Tongue (tissue), 2 donors: ENCODE results near the gene FGFR2. TPM values are rescaled to one million over a fixed set of nuclear protein-coding genes. Genes with fewer than 3 reads are reported as not detected.
A peak's percentile ranks its signal among the peaks of the same experiment; 100 is the strongest.

Experiments used
- DNase-seq: peaks from one replicate; pipeline ENCODE4 v3.0.0-alpha.2; 2015
- total RNA-seq: library from RNA; depleted of rRNA; stranded (reverse); fragments of >200 nt; gene quantifications from one replicate; pipeline ENCODE4 v1.2.3, GENCODE V29; 2014

The FGFR2 gene
- 50.6 TPM for total RNA-seq

DNA sequence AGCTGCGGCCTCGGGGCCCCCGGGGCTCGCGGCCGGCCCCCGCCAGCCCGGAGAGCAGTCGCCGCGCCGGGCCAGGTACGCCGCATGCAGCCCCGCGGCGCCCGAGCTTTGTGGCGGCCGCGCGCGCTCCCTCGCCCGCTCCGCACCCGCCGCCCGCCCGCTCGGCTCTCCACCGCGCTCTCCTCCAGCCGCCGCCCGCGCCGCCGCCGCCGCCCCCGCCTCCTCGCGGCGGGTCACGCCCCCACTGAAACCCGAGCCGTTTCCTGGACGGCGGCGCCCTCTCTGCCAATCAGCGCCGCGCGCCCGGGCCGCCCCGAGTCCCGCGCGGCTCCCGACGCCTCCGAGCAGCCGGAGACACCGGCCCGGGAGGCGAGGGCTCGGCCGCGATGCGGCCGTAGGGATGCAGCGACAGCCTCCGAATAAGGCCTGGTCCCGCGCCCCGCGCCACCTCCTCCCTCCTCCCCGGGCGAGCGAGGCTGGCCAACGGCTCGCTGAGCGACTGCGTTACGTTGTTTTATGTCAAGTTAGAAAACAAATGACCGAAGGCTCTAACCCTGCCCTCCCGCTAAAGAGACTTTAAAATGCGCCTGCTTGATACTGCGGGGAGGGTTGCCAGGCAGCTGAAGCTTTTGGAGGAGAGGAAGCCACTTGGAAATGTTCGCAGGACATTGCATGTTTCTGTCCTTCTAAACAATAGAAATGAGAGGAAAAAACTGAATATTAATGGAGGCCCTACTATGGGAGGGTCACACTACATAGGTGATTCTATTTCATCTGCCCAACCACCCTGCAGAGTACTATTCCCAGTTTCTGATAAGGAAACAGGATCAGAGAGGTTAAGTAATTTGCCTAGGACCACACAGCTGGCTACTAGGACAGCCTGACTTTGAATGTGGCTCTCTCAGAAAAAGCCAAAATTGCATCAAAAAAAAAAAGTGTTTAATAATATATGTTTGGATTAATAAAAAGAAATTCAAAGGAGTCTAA, at the start of gene FGFR2:
Gene FGFR2 (minus strand): TSS at position 182 of the 987 bp plus-strand sequence. CDS start 4,627 bp downstream, outside the sequence.
- peak; percentile 91 for DNase-seq

DNA sequence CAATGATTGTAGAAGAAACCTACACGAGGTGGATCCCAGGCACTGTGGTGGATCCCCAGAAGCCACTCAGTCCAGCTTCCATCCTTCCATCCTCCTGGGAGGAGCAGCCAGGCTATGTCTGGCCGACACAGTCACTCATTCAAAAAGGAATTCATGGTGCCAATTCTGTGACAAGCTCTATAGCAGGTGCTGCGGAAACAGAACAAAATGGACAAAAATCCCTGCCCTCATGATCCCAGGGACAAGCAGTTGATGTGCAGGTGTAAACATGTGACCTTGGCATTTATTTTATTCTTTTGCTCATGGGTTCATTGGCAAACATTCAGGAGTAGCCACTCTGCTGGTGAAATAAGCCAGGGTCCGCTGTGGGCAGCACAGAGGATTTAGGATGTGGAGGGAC, 49.2 kb upstream of the FGFR2 start:
- no peak for DNase-seq

DNA sequence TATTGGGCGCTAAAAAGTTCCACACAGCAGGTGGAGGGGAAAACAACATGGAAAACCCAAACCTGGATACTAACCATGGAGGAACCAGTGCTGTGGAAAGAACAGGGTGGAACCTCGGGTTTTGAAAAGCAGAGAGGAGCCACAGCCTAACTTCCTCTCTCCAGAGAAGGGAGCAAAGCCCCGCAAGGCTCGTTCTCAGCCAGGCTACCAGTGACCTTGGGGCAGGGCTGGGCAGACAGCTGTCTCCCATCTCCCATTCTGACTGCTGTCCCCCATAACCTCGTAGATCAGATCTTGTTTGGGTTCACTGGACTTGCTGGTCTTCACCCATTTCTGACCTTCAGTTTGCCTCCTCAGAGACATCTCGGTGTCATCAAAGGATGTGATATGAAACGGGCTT, 47.5 kb upstream of the FGFR2 start:
- DNase-seq = no peak

DNA sequence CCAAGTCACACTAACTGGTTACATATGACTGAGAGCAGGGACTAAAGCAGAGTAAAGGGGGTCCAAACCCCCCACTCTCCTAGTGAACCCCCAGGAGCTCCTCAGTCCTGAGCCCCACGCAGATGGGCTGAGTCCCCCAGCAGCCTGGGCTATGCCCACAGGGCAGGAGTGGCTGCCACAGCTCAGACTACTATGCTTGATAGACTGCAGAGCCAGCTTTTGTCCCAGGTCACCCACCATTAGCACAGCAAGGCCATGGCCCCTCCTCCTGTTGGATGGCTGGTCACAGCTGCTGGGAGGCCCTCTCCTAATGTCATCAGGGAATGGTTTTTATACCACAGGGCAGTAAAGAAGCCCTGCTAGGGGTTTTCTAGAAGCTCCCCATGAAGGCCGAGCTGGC, 46.3 kb upstream of the FGFR2 start:
- no peak for DNase-seq

DNA sequence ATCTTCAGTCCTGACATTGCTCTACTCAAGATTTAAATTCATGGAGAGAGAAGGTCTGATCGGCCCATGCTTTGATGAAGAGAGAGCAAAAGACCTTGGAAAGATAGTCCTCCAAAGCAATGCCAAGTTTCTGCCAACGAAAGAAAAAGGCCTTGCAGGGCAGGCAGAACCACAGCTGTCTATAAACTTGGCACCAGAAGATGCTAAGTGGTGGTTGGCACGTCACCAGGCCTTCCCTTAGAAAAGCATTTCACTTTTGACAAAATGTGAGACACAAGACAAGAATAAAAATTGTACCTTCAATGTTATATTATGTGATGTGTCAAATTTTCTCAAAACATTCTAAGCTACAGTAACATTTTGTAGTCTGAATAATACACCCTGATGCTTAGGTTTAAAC, 42.0 kb upstream of the FGFR2 start:
- peak; percentile 31 for DNase-seq

DNA sequence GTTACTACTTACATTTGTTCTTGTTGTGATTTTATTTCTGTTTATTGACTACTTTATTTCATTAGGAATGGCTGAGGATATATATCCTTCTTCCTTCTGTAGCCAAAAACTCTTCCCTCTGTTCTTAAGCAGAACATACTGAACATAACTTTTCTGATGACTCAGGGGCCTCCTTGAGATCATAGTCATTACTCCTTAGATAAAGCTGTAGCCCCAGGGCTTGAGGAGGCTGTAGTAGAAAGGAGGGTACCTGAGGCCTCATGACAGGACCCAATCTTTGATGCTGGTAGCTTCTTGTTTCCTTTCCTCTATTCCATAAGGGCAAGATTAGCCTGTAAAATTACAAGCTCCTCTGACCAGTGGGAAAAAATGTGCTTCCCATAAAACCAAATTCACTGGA, 41.2 kb upstream of the FGFR2 start:
- no peak for DNase-seq

DNA sequence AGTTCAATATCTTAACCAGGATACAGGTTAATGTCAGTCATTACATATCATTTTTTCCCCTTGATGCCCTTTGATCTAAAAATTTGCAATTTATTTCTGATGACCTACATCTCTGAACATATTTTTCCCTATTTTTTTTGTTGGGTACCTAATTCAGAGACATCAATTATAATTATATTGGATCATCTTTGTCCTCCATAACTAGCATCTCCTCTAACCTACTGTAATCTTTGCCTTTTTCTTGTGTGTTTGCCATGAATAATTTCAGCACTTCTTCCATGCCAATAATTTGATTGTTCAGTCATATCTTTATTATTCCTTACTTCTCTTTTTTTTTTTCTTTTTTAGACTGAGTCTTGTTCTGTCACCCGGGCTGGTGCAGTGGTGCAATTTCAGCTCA, 39.2 kb upstream of the FGFR2 start:
- DNase-seq = no peak

DNA sequence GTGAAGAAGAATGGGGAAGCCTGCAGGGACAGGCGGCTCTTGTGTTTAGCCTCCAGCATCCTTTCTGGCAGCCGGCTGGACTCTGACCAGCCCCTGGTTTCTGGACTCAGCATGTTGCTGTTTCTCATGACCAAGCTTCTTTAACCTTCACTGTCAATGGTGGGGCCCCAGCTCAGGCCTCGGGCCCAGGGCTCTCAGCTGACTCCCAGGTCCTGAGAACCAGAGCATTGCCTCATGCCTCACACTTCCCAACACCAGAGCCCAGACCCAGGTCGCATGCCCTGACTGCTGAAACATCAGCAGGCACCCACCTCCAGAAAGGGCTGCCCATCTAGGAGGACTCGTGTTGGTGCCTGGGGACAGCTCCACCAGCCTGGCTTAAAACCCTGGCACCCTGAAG, 34.8 kb upstream of the FGFR2 start:
- DNase-seq = no peak

DNA sequence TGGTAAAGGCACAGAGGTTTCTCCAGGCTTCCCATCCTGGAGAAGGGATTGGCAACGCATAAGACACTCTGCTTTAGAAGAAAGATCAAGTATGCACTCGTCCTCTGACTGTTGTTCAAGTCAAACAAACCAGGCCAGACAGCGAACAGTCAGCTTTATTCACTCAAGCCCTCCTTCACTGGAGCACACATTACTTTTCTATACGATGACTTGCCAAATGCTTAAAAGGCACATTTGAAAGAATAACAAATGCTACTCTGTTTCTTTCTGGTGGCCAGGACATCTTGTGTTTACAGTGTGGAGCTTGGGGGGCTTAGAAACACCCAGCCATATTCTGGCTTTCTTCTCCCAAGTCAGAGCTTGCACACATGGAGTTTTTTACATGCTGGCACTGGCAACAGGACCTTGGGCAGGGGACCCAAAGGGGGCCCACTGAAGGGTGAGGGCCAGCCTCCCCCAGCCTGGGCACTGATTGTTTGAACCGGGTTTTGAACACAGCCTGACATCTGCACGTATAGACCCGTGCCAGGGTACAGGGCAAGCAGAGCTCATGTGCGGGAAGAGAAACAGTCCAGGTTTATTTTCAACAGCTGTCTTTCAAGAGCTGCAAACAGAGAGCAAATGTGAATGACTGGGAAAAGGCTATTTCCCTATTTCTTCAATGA, 33.3 kb upstream of the FGFR2 start:
- peak; percentile 78 for DNase-seq

DNA sequence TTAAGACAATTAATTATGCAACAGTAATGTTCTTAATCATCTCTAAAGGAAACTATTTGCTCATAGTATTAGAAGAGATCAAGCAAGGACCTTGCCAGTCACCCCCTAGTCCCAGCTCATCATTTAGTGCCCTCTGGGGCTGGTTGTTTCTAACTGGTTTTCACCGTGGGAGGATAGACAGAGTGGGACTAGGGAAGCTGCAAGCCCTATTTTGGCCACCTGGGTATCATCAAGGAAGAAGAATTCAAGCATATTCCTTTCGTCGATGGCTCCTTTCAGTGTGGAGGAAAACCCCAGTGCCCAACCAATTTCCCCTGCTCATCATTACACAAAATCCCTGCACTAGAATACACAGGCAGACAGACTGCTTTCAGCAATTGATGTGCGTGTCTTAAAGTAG, 30.6 kb upstream of the FGFR2 start:
- no peak for DNase-seq

DNA sequence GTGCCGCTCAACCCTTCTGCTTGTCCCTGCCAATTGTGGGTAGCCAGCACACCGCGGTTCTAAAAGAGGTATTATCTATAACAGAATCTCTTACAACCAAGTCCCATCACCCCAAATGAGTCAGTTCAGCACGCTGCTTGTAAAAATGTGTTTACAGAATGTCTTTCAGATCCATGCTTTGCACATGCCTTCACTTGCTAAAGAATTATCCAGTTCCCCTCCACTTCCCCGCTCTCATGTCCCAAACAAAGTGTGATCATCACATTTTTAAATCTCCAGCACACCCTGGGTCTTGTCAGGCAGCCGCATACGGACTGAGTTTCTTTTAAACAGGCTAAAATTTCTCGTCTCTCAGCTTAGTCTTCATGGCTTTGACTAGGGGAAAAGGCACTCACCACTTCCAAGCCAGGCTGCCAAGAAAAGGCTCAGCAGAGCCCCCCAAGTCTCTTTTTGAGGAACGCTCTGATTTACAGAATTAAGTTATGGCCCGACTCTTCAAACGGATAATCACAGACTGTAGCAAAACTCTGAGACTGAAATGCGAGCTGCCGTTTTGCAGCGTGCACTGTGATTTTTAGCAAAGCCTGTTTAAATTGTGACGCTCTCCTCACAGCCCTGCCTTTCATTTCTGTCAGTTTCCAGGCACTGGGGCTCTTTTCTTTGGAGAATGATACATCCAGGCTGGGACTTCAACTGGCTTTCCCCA, 29.8 kb upstream of the FGFR2 start:
- peak; percentile 71 for DNase-seq

DNA sequence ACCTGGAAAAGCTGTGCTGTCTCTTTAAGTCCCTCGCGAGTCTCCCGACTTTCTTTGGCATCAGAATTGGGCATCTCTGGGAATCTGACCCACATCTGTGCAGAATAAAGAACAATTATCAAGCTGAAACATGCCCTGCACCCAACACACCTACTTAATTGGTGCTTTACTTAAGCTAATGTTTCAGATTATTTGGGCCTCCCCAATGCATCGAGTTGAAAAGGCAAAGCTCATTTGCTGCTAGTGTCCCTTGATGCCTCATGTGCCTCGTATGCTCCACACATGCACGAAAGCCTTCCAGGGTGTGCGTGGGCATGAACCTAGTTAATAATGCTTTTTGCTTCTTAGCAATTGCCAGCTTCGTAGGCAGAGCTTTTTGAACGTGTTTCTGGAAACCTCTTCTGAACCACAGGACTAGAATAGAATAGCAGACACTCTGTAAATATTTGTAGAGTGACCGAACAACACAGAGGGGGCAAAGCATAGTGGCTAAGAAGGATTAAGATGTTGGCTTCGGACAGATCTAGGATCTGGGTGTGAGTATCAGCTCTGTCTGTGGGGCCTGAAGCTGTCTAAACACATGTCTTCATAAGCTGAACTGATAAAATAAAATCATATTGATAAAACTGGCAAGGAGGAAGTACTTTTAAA, 26.7 kb upstream of the FGFR2 start:
- DNase-seq = no peak

DNA sequence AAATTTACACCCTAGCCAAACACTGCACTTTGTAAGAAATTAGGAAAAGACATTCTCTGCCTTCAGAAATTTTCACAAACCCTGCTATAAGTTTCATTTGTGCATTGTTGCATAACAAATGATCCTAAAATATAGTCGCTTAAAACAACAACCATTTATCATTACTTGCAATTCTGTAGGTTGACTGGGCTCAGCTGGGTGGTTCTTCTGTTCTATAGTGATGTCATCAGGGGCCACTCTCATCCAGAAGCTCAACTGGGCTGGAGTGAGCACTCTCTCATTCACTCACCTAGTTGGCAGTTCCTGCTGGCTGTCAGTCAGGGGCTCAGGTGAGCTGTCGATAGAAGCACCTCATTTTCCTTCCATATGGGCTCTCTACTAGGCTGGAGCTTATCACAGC, 20.7 kb upstream of the FGFR2 start:
- no peak for DNase-seq

DNA sequence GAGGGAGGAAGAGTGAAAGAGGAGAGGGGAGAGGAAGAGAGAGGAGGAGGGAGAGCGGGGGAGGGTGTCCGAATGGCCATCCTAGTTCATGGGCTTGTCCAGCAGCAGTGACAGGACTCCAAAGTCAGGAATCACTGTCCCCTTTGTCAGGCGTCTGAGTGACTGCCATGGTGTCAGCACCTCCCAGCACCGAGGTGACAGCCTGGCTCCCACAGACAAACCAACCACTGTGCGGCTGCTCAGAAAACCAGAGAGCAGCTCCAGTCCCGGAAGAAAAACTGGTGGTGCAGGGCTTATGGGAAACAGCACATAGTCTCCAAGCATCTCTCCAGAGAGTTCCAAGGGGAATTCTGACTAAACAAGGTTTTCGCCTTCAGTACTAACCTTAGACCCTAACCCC, 18.9 kb upstream of the FGFR2 start:
- no peak for DNase-seq

DNA sequence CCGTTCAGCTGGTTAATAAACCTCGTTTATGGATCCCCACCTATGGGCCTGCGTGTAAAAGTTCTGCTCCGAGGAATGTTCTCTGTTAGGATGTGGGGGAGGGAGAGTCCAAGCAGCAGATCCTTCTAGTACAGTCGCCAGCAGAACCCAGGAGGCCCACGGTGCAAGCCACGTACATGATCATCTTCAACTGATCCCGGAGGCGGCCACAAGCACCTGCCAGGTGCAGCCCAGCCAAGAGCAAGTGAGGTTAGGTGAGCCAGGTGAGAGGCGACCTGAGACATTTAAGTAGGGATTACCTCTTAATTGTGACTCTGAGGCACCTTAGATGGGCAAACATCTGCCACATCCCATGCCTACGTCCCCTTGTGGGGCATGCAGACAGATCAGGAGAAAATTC, 18.0 kb upstream of the FGFR2 start:
- DNase-seq = no peak

DNA sequence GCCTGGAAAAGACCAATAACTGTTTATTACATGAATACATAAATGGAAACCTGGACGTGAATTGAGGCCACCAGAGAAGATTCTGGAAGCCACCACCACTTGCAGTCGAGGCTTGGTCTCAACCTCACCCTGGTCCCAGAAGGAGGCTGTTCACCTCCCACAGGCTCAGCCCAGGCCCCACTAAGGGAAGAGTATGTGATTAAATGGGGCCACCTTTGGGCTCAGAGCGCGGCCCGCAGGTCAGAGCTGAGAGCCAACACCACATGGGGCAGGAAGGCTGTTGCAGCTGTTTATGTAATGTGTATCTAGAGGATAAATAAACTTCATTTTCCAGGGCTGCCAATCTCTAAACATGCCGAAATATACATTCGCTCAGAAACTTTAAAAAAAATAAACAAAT, 17.6 kb upstream of the FGFR2 start:
- peak; percentile 40 for DNase-seq

DNA sequence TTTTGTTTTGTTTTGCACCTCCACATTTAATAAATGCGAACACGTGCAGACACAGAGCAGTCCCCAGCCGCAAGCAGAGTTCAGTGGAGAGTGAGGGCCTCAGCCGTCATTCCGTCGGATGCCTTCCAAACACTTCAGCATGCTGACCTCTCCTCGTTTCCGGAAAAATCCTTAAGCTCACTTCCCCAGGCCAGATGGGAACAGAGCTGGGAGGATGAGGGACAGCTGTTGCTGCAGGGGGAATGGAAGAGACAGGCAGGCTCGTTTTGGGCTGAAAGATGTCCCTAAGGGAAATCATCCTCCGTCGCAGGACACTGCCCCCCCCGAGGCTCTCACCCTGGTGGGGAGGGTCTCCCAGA, 17.2 kb upstream of the FGFR2 start:
- DNase-seq = peak; percentile 84

DNA sequence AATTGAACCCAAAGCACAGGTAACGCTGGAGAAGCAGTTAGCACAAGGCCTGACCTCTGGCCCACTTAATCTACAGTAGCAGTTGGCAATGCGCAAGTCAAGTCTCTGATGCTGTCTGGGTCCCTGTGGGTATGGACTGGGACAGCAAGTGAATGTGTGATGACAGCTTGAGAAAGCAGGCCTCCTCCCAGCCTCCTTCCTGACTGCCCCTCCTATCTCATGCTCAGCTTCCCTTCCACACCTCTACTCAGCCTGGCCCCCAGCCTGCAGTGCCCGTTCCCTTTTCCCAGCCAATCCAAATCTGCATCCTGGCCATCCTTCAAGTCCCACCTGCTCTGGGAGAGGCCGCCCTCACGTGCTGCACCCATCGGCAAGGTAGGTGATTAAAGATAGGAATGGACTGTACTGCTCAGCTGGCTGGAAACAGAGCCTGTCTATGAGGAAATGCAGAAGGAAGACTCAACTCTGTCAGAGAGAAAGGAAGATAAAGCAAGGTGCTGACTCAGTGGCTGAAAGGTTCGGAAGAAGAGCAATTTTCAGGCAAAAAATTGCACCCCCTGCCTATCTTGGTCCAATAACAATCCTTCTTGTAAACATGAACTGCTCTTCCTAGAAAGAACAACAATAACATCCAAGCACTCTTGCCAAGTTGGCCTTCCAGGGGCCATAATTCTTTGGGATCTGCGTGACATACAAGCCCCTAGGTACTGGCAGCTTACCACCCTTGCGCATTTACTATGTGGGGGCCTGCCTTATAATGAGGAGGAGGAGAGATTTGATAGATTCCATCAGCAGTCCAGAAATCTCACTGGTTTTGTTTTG, 16.6 kb upstream of the FGFR2 start:
- DNase-seq = no peak

DNA sequence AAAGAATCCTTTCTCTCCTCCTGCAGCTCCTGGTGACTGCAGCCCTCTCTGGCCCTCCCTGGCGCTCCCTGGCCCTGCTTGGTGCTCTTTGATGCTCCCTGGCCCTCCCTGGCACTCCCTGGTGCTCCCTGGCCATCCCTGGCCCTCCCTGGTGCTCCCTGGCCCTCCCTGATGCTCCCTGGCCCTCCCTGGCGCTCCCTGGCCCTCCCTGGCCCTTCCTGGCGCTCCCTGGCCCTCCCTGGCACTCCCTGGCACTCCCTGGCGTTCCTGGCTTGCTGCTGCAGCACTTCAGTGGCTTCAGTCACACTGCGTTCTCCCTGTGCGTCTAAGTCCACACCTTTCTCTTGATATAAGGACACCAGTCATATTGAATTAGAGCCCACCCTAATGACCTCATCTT, 15.2 kb upstream of the FGFR2 start:
- DNase-seq = no peak

DNA sequence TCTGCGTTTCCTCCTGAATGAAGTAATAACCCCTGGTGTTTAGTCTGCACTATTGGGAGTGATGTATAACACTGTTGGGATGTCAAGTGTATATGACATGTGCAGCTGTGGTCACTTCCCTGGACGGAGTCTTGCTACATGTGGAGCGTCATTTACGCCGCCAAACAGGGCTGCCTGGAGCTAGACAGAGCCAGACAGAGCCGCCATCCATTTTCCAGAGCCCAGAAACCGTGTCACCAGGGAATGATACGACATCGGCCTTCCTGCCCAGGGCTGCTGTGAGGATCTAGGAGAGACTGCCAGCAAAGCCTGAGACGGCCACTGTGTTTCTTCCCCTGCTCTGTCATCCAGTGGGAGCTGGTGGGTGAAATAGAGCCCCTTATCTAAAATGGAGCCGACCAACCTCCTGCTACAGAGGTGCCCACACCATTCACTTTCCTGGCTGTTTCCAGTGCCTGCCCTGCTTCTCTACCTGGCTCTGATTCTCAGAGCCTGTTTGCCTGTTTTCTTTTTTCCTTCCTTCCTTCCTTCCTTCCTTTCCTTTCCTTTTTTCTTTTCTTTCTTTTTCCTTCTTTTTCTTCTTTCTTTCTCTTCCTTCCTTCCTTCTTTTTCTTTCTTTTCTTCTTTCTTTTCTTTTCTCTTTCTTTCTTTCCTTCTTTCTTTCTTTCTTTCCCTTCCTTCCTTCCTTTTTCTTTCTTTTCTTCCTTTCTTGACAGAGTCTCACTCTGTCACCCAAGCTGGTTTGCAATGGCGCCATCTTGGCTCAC, 13.3 kb upstream of the FGFR2 start:
- no peak for DNase-seq

DNA sequence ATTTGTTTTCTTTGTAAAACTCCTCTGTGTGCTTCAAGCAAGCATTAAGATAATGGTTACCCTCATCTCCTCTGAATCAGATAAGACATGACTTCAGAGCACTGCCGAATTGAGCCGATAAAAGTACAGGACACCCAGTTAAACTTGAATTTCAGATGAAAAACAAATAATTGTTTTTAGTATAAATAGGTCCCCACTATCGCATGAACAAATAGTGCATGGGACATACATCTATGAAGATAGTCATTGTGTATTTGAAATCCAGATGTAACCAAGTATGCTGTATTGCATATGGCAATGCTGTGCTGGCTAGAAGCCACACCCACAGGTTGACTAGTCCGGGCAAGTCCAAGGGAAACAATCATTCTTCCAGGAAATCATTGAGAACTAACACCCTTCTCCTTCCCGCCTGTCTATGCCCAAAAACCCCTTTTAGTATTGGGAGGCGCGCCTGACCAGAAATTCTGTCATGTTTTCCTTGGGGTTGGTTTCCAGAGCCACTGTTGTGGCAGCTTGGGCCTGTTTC, 12.6 kb upstream of the FGFR2 start:
- no peak for DNase-seq
